ENCODE results near the gene VWA8.
"Not testable (repeated sequence)": the region's sequence is repeated elsewhere in the genome, so short reads cannot be mapped to it uniquely, and the experiment has no call there.

VWA8 gene

GRCh38 chr13:41966671-41967070 lies 5.8 kb upstream of the VWA8 start:
- Histone ChIP-seq H3K4me1 (ENCODE audit: control insufficient read depth, insufficient read depth, low read length) (no peaks in the 10 kb centered on the region), H3K9me3 (ENCODE audit: control insufficient read depth in 2 of 2, low read length in 2 of 2) (no peaks in the 10 kb centered on the region), H3K27me3 (ENCODE audit: control insufficient read depth in 1 of 2, insufficient read depth in 2 of 2, low read length in 2 of 2) (no peaks in the 10 kb centered on the region), H3K27ac (ENCODE audit: low read length) (no peak overlapping the region), H3K9ac (ENCODE audit: low read length in 2 of 2) (no peak overlapping the region), H3K36me3 (ENCODE audit: control insufficient read depth in 2 of 2, insufficient read depth in 2 of 2, low read length in 2 of 2) (no peaks in the 10 kb centered on the region), H3K4me3 (ENCODE audit: low read length in 2 of 2) (no peak overlapping the region)

GRCh38 chr13:41962994-41963393 lies 2.1 kb upstream of the VWA8 start:
- H3K4me3 ChIP-seq (ENCODE audit: low read length in 2 of 2) = no peak overlapping the region
- H3K9ac ChIP-seq (ENCODE audit: low read length in 2 of 2) = no peak overlapping the region
- H3K27ac ChIP-seq (ENCODE audit: low read length) = no peak overlapping the region
- H3K4me1 ChIP-seq (ENCODE audit: control insufficient read depth, insufficient read depth, low read length) = peaks cover 3% of the 10 kb centered on the region
- no peaks in the 10 kb centered on the region for H3K36me3 ChIP-seq (ENCODE audit: control insufficient read depth in 2 of 2, insufficient read depth in 2 of 2, low read length in 2 of 2)
- H3K27me3 ChIP-seq (ENCODE audit: control insufficient read depth in 1 of 2, insufficient read depth in 2 of 2, low read length in 2 of 2) = no peaks in the 10 kb centered on the region
- no peaks in the 10 kb centered on the region for H3K9me3 ChIP-seq (ENCODE audit: control insufficient read depth in 2 of 2, low read length in 2 of 2)

- H3K9ac ChIP-seq (ENCODE audit: low read length in 2 of 2) = peak overlapping the region; percentile 88 to 91
- peaks cover 3% of the 10 kb centered on the region for H3K4me1 ChIP-seq (ENCODE audit: control insufficient read depth, insufficient read depth, low read length)
- H3K36me3 ChIP-seq (ENCODE audit: control insufficient read depth in 2 of 2, insufficient read depth in 2 of 2, low read length in 2 of 2) = no peaks in the 10 kb centered on the region
- peak overlapping the region; percentile 54 to 87 for H3K4me3 ChIP-seq (ENCODE audit: low read length in 2 of 2)
- peak overlapping the region; percentile 76 for H3K27ac ChIP-seq (ENCODE audit: low read length)
- no peaks in the 10 kb centered on the region for H3K27me3 ChIP-seq (ENCODE audit: control insufficient read depth in 1 of 2, insufficient read depth in 2 of 2, low read length in 2 of 2)
- H3K9me3 ChIP-seq (ENCODE audit: control insufficient read depth in 2 of 2, low read length in 2 of 2) = no peaks in the 10 kb centered on the region
These were observed 504 bp upstream of the VWA8 start for GRCh38 chr13:41961466-41961760.

GRCh38 chr13:41960211-41960636 lies 685 bp downstream of the VWA8 start:
- Histone ChIP-seq H3K4me1 (ENCODE audit: control insufficient read depth, insufficient read depth, low read length) (peaks cover 3% of the 10 kb centered on the region), H3K9ac (ENCODE audit: low read length in 2 of 2) (peak overlapping the region; percentile 88 to 91), H3K27ac (ENCODE audit: low read length) (peak overlapping the region; percentile 76), H3K27me3 (ENCODE audit: control insufficient read depth in 1 of 2, insufficient read depth in 2 of 2, low read length in 2 of 2) (no peaks in the 10 kb centered on the region), H3K9me3 (ENCODE audit: control insufficient read depth in 2 of 2, low read length in 2 of 2) (no peaks in the 10 kb centered on the region), H3K4me3 (ENCODE audit: low read length in 2 of 2) (peak overlapping the region; percentile 54 to 87), H3K36me3 (ENCODE audit: control insufficient read depth in 2 of 2, insufficient read depth in 2 of 2, low read length in 2 of 2) (no peaks in the 10 kb centered on the region)

- H3K36me3 ChIP-seq (ENCODE audit: control insufficient read depth in 2 of 2, insufficient read depth in 2 of 2, low read length in 2 of 2) = no peaks in the 10 kb centered on the region
- no peaks in the 10 kb centered on the region for H3K9me3 ChIP-seq (ENCODE audit: control insufficient read depth in 2 of 2, low read length in 2 of 2)
- H3K9ac ChIP-seq (ENCODE audit: low read length in 2 of 2) = no peak overlapping the region
- no peak overlapping the region for H3K27ac ChIP-seq (ENCODE audit: low read length)
- no peaks in the 10 kb centered on the region for H3K27me3 ChIP-seq (ENCODE audit: control insufficient read depth in 1 of 2, insufficient read depth in 2 of 2, low read length in 2 of 2)
- H3K4me3 ChIP-seq (ENCODE audit: low read length in 2 of 2) = no peak overlapping the region
- peaks cover 3% of the 10 kb centered on the region for H3K4me1 ChIP-seq (ENCODE audit: control insufficient read depth, insufficient read depth, low read length)
These were observed 4.6 kb downstream of the VWA8 start for GRCh38 chr13:41956272-41956671.

GRCh38 chr13:41955605-41956004 lies 5.3 kb downstream of the VWA8 start:
- Histone ChIP-seq H3K9me3 (ENCODE audit: control insufficient read depth in 2 of 2, low read length in 2 of 2) (no peaks in the 10 kb centered on the region), H3K27ac (ENCODE audit: low read length) (no peak overlapping the region), H3K36me3 (ENCODE audit: control insufficient read depth in 2 of 2, insufficient read depth in 2 of 2, low read length in 2 of 2) (no peaks in the 10 kb centered on the region), H3K9ac (ENCODE audit: low read length in 2 of 2) (no peak overlapping the region), H3K4me1 (ENCODE audit: control insufficient read depth, insufficient read depth, low read length) (peaks cover 3% of the 10 kb centered on the region), H3K27me3 (ENCODE audit: control insufficient read depth in 1 of 2, insufficient read depth in 2 of 2, low read length in 2 of 2) (no peaks in the 10 kb centered on the region), H3K4me3 (ENCODE audit: low read length in 2 of 2) (no peak overlapping the region)

- H3K27me3 ChIP-seq (ENCODE audit: control insufficient read depth in 1 of 2, insufficient read depth in 2 of 2, low read length in 2 of 2) = no peaks in the 10 kb centered on the region
- no peaks in the 10 kb centered on the region for H3K36me3 ChIP-seq (ENCODE audit: control insufficient read depth in 2 of 2, insufficient read depth in 2 of 2, low read length in 2 of 2)
- no peak overlapping the region for H3K27ac ChIP-seq (ENCODE audit: low read length)
- H3K9me3 ChIP-seq (ENCODE audit: control insufficient read depth in 2 of 2, low read length in 2 of 2) = no peaks in the 10 kb centered on the region
- no peaks in the 10 kb centered on the region for H3K4me1 ChIP-seq (ENCODE audit: control insufficient read depth, insufficient read depth, low read length)
- H3K9ac ChIP-seq (ENCODE audit: low read length in 2 of 2) = no peak overlapping the region
- no peak overlapping the region for H3K4me3 ChIP-seq (ENCODE audit: low read length in 2 of 2)
These were observed 6.7 kb downstream of the VWA8 start for GRCh38 chr13:41954226-41954625.

- Histone ChIP-seq H3K27ac (ENCODE audit: low read length) (no peak overlapping the region), H3K9ac (ENCODE audit: low read length in 2 of 2) (no peak overlapping the region), H3K4me3 (ENCODE audit: low read length in 2 of 2) (no peak overlapping the region)
These were observed 8.2 kb downstream of the VWA8 start for GRCh38 chr13:41952749-41953148.

GRCh38 chr13:41949104-41949503 lies 11.8 kb downstream of the VWA8 start:
- H3K27me3 ChIP-seq (ENCODE audit: control insufficient read depth in 1 of 2, insufficient read depth in 2 of 2, low read length in 2 of 2); H3K4me1 ChIP-seq (ENCODE audit: control insufficient read depth, insufficient read depth, low read length); H3K4me3 ChIP-seq (ENCODE audit: low read length in 2 of 2); H3K9me3 ChIP-seq (ENCODE audit: control insufficient read depth in 2 of 2, low read length in 2 of 2); H3K36me3 ChIP-seq (ENCODE audit: control insufficient read depth in 2 of 2, insufficient read depth in 2 of 2, low read length in 2 of 2); H3K27ac ChIP-seq (ENCODE audit: low read length); H3K9ac ChIP-seq (ENCODE audit: low read length in 2 of 2): not testable (repeated sequence)

More at GRCh38 chr13:41952749-41953148, 8.2 kb downstream of the VWA8 start:
- Histone ChIP-seq H3K36me3 (ENCODE audit: control insufficient read depth in 2 of 2, insufficient read depth in 2 of 2, low read length in 2 of 2) (no peaks in the 10 kb centered on the region), H3K4me1 (ENCODE audit: control insufficient read depth, insufficient read depth, low read length) (no peaks in the 10 kb centered on the region), H3K9me3 (ENCODE audit: control insufficient read depth in 2 of 2, low read length in 2 of 2) (no peaks in the 10 kb centered on the region), H3K27me3 (ENCODE audit: control insufficient read depth in 1 of 2, insufficient read depth in 2 of 2, low read length in 2 of 2) (no peaks in the 10 kb centered on the region)

GRCh38 chr13:41945926-41946325 lies 15.0 kb downstream of the VWA8 start:
- Histone ChIP-seq H3K27me3 (ENCODE audit: control insufficient read depth in 1 of 2, insufficient read depth in 2 of 2, low read length in 2 of 2) (no peaks in the 10 kb centered on the region), H3K27ac (ENCODE audit: low read length) (no peak overlapping the region), H3K4me1 (ENCODE audit: control insufficient read depth, insufficient read depth, low read length) (peaks cover 2% of the 10 kb centered on the region), H3K4me3 (ENCODE audit: low read length in 2 of 2) (no peak overlapping the region), H3K9me3 (ENCODE audit: control insufficient read depth in 2 of 2, low read length in 2 of 2) (peaks cover 5 to 7% of the 10 kb centered on the region in 2 donors), H3K36me3 (ENCODE audit: control insufficient read depth in 2 of 2, insufficient read depth in 2 of 2, low read length in 2 of 2) (peaks cover 0 to 3% of the 10 kb centered on the region in 2 donors), H3K9ac (ENCODE audit: low read length in 2 of 2) (no peak overlapping the region)

- Histone ChIP-seq H3K9ac (ENCODE audit: low read length in 2 of 2) (no peak overlapping the region), H3K27ac (ENCODE audit: low read length) (no peak overlapping the region), H3K9me3 (ENCODE audit: control insufficient read depth in 2 of 2, low read length in 2 of 2) (peaks cover 5 to 7% of the 10 kb centered on the region in 2 donors), H3K36me3 (ENCODE audit: control insufficient read depth in 2 of 2, insufficient read depth in 2 of 2, low read length in 2 of 2) (peaks cover 0 to 3% of the 10 kb centered on the region in 2 donors), H3K4me3 (ENCODE audit: low read length in 2 of 2) (no peak overlapping the region), H3K27me3 (ENCODE audit: control insufficient read depth in 1 of 2, insufficient read depth in 2 of 2, low read length in 2 of 2) (no peaks in the 10 kb centered on the region), H3K4me1 (ENCODE audit: control insufficient read depth, insufficient read depth, low read length) (peaks cover 2% of the 10 kb centered on the region)
These were observed 16.1 kb downstream of the VWA8 start for GRCh38 chr13:41944635-41945397.

Measured in stomach smooth muscle (tissue), 2 donors.